Coronary artery (tissue), 2 donors: ENCODE data around the gene TCEANC2.

Source experiments
- DNase-seq: peaks from one replicate; pipeline ENCODE4 v3.0.0-alpha.2; 2017; ENCODE audit warnings: low spot score
- H3K27ac ChIP-seq, 2 donors: fragments of 200-600 bp; sonication (generic); one replicate each; pipeline ENCODE4 v1.5.1; 2016 to 2019
- H3K4me3 ChIP-seq: fragments of 200-600 bp; sonication (generic); 2 replicates; pipeline ENCODE4 v1.5.1; 2016; ENCODE audit warnings: mild to moderate bottlenecking, moderate library complexity
- TF ChIP-seq, protein P1 (sequence below): fragments of 200-600 bp; sonication (generic); IDR thresholded peaks from one replicate; pipeline ENCODE4 v1.5.1; 2019; ENCODE audit warnings: antibody characterized with exemption

The TCEANC2 gene

DNA sequence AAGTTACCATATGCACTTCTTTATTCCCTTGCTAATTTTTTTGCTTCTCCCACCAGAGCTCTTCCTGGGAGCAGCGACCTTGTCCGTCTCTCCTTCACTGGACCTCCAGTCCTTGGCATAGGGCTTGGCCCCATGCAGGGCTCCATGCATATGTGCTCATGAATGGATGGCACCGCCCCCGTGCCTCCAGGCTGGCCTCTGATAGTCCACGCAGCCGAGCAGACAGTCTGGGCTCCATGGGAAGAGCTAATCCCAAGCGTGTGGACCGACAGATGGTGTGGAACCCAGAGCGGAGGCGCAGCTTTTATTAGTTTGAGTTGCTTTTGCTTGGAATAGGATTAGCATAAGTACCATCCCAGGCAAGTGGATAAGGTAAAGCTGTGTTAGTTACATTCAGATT is 57.6 kb downstream of the TCEANC2 start:
- DNase-seq: no peak
- Histone ChIP-seq H3K4me3 (no peak overlapping the region), H3K27ac (no peak overlapping the region)
- TF ChIP-seq, protein P1, sequence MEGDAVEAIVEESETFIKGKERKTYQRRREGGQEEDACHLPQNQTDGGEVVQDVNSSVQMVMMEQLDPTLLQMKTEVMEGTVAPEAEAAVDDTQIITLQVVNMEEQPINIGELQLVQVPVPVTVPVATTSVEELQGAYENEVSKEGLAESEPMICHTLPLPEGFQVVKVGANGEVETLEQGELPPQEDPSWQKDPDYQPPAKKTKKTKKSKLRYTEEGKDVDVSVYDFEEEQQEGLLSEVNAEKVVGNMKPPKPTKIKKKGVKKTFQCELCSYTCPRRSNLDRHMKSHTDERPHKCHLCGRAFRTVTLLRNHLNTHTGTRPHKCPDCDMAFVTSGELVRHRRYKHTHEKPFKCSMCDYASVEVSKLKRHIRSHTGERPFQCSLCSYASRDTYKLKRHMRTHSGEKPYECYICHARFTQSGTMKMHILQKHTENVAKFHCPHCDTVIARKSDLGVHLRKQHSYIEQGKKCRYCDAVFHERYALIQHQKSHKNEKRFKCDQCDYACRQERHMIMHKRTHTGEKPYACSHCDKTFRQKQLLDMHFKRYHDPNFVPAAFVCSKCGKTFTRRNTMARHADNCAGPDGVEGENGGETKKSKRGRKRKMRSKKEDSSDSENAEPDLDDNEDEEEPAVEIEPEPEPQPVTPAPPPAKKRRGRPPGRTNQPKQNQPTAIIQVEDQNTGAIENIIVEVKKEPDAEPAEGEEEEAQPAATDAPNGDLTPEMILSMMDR: no peak

DNA sequence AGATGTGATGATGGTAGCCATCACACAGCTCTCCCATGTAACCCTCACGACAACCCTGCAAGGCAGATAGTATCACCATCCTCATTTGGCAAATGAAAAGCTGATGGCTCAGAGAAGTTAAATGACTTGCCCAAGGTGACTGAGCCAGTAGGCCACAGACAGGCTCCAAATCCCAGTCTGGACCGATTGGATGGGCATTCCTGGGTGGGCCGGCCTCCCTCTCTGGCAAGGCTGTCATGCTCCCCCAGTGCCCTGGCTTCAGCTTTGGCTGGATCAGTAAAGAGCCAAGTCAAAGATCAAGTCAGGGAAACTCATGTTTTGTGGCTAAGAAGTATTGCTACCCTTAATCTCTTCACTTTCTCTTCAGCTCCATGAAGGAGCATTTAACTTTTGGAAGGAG is 58.2 kb downstream of the TCEANC2 start:
- no peak overlapping the region for H3K4me3 ChIP-seq
- no peak for DNase-seq
- no peak overlapping the region for H3K27ac ChIP-seq
- TF ChIP-seq, protein P1: no peak

DNA sequence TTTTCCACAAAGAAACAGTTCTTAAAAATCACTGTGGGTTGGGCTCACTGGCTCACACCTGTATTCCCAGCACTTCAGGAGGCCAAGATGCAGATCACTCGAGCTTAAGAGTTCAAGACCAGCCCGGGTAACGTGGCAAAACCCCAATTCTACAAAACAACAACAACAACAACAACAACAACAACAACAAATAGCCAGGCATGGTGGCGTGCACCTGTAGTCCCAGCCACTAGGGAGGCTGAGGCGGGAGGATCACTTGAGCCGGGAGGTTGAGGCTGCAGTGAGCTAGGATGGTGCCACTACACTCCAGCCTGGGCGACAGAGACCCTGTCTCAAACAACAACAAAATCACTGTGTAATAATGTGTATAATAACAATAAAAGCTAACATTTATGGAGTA is 58.6 kb downstream of the TCEANC2 start:
- DNase-seq: no peak
- no peak overlapping the region for H3K27ac ChIP-seq
- TF ChIP-seq, protein P1: no peak
- no peak overlapping the region for H3K4me3 ChIP-seq

GRCh38 chr1:54112705-54113368 is 59.4 kb downstream of the TCEANC2 start:
- TF ChIP-seq, protein P1: no peak
- Histone ChIP-seq H3K4me3 (no peak overlapping the region), H3K27ac (no peak overlapping the region)
- DNase-seq: no peak

- TF ChIP-seq, protein P1: no peak
- no peak overlapping the region for H3K27ac ChIP-seq
- H3K4me3 ChIP-seq: no peak overlapping the region
- DNase-seq: no peak
Measured at GRCh38 chr1:54114001-54114400, 60.6 kb downstream of the TCEANC2 start.

GRCh38 chr1:54114955-54115354 is 61.5 kb downstream of the TCEANC2 start:
- TF ChIP-seq, protein P1: no peak
- Histone ChIP-seq H3K4me3 (no peak overlapping the region), H3K27ac (no peak overlapping the region)
- no peak for DNase-seq

DNA sequence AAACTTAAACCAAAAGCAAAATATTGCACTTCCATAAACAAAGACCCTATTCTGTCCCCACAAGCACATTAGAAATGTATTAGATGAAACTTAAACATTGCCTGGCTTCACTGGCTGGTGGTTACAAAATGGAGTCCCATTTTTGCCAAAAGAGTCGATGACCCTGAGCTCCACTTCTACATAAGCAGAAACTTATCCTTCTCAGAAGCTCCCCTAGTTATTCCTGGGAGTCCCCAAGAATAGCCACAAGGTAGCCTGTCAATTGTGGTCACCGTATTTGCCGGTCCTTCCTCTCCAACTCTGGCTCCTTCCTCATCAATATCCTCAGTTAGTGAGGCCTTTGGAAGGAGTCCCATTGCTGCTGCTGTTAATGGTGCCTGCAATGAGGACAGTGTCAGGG is 62.1 kb downstream of the TCEANC2 start:
- H3K27ac ChIP-seq: no peak overlapping the region
- DNase-seq: no peak

More for the DNA sequence above, 62.1 kb downstream of the TCEANC2 start:
- TF ChIP-seq, protein P1: no peak
- no peak overlapping the region for H3K4me3 ChIP-seq
